HG03439 (cell line): ENCODE data around the gene SVIL.
"Not testable (repeated sequence)": the region's sequence is repeated elsewhere in the genome, so short reads cannot be mapped to it uniquely, and the experiment has no call there.

Experiments used
- ATAC-seq: cut with Tn5 transposase; IDR thresholded peaks from one replicate; pipeline ENCODE4 v1.9.1; 2021; ENCODE audit warnings: mild to moderate bottlenecking, moderate library complexity; ENCODE audit not compliant: unreplicated experiment

SVIL gene

GRCh38 chr10:29495366-29495765 is 139.4 kb downstream of the SVIL start:
- no peak for ATAC-seq

- ATAC-seq = no peak
These were observed 141.1 kb downstream of the SVIL start for GRCh38 chr10:29493697-29494096.

- no peak for ATAC-seq
These were observed 142.0 kb downstream of the SVIL start for GRCh38 chr10:29492774-29493173.

DNA sequence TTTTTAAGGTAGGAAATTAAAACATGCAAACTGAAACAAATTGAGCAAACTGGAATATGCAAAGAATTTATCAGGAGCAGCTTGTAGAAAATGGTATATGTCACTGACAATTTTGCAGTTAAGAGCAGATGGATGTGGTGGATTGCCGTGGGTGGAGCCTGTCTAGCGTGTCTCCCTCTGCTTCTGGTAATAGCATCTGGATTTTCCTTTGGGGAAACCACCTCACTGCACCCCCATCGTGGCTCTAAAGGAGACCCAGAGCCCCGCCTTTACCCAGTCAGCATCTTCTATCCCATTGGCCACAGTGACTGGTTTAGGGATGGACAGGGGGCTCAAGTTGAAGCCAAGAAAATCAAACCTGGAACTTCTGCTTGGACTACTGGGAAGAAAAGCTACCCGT is 142.9 kb downstream of the SVIL start:
- no peak for ATAC-seq

DNA sequence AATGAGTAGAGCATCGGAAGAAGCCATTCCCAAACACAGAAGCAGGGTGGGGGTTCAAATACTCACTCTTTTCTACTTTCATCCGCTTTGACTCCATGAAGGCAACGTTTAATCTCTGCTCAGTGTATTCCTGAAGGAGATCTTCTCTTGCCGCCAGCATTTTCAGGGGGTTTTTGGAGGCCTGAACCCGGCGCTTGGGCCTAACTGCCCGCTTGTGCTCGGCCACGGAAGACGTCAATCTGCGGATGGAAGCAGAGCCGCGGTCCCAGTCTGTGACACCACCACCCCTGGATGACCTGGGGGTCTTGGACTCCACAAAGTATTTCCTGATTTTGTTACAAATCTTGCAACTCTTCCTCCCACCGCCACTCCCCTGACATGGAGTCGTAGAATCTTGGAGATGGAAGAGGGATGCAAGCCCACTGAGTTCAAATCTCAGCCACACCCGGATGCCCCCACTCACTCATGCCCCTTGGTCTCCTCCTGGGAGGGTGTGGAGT is 143.9 kb downstream of the SVIL start:
- ATAC-seq = not testable (repeated sequence)

- not testable (repeated sequence) for ATAC-seq
These were observed 146.3 kb downstream of the SVIL start for GRCh38 chr10:29488471-29488870.

DNA sequence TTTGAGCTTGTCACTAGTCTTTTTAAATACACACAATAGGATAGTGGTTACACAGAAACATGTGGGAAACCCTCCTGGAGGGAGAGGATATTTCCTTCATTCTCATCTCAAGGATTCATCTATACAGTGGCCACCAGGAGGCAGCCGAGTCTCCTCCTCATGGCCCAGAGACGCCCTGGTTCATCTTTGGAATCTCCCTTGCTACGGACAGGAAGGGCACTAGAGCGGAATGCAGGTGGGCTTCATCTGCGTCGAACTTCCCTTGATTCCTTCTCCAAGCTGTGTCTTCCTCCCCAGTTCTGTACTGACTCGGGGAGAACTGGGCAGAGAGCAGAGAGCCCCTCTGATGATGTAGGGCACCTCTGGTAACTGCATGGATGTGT is 146.9 kb downstream of the SVIL start:
- ATAC-seq = not testable (repeated sequence)

DNA sequence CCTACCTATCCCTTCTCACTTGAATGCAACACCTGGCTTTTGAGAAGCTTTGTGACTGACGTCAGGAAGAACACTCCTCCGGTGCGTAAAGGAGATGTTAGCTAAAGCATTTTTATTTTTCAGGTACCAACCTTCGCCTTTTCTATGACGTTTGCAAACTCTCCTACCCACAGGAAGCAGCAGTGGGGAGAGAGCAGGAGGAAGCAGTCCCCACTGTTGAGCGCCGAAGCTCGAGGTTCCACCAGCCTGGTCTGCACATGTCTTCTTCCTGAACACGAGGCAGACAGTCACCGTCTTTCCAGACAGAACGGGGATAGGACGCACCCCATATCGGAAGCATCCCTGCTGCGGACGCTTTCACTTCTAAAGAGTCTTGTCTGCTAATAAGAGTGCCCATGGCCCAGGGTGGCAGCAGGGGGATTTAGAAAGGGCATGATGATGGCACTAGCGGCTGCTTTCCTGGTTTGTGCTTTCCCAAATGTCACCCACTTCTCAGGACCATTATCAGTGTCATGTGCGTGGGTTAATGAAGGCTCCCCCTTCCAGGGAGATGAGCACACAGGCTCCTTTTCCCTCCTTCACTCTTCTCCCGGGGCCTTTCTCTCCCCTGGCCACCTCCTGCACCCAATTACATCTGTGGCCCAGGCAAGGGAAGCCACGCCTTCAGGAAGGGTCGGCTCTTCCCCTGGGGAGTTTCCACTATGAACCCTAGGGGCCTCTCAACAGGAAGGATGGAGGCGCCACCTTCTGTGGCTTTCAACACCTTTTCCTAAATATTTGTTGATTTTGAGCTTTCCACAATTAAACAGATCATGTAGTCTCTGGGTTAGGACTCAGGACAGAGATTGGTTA is 147.5 kb downstream of the SVIL start:
- not testable (repeated sequence) for ATAC-seq

DNA sequence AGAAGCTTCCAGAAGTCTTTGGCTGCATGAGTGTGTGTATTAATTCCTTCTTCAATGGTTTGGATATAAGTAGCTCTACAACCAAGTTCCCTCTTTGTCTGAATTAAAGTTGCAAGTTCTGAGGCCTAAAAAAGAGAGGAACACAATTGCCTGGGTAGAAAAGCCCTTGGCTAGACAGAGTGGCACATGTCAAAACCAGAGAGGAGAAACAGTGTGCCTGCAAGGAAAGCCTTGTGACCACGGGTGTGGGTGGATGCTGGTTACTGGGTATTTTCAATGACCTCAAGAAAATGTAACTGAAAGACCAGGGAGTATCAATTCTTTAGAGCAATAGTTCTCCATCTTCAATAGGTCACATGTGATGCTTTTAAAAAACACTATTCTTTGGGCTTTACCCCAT is 148.3 kb downstream of the SVIL start:
- no peak for ATAC-seq

- not testable (repeated sequence) for ATAC-seq
These were observed 150.1 kb downstream of the SVIL start for GRCh38 chr10:29484677-29485076.

DNA sequence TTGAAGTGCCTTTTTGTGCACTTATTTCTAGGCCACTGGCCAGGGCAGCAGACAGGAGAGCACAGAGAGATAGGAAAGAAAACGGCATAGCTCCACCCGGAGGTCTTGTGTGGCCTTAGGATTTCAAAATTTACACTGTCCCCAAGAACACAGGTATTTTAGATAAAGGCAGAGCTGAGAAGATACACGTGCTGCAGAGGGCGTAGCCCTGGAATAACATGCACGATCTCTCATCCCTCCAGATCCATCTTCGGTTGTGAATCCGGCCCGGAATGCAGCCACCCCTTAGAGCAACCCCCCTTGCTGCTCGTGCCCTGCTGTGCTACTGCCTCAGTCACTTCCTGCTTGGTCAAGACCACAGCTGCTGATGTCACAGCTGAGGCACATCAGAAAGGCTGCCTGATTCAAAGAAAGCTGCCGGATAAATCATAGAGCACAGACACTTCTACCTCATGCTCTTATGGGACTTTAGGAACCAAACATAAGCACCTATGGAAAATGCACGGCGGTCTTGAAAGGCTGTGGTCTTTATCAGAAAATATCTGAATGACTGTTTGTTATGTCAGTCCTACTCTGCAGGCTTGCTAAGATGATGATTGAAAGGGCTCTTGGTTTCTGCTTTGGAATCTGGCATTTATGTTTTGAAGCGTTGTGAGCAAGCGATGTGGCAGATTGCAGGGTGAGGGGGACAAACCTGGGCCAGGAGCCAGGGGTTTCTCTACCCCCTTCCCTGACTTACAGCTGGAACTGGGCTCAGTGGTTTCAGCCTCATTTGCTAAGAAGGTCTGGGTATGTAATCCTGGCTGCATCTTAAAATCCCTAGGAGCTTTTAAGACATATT is 152.0 kb downstream of the SVIL start:
- ATAC-seq = no peak

- no peak for ATAC-seq
These were observed 152.8 kb downstream of the SVIL start for GRCh38 chr10:29481906-29482440.

GRCh38 chr10:29479981-29480954 is 154.5 kb downstream of the SVIL start:
- no peak for ATAC-seq

- no peak for ATAC-seq
These were observed 155.5 kb downstream of the SVIL start for GRCh38 chr10:29479081-29479925.

- ATAC-seq = no peak
These were observed 161.2 kb downstream of the SVIL start for GRCh38 chr10:29473406-29474100.

- no peak for ATAC-seq
These were observed 161.7 kb downstream of the SVIL start for GRCh38 chr10:29473087-29473356.

- no peak for ATAC-seq
These were observed 162.3 kb downstream of the SVIL start for GRCh38 chr10:29472301-29473086.

GRCh38 chr10:29471544-29471859 is 163.3 kb downstream of the SVIL start:
- no peak for ATAC-seq
